ENCODE measurements around the gene ADAMTS1. TPM values are rescaled to one million over a fixed set of nuclear protein-coding genes. Genes with fewer than 3 reads are reported as not detected.

ADAMTS1 gene
- total RNA-seq, 6 experiments from 2014 or later, result 2.7 to 38.1 (median 9.6) TPM

GRCh38 chr21:26819740-26820324, 25.4 kb downstream of the ADAMTS1 start:
- no peaks in the 10 kb centered on the region for H3K36me3 ChIP-seq
- H3K4me3 ChIP-seq, result no peak overlapping the region
- ATAC-seq (no peak), DNase-seq (no peak)
- TF ChIP-seq CTCF (IDR thresholded peaks at IDR 0.05), result no peak
- no peak for TF ChIP-seq POLR2A (IDR thresholded peaks at IDR 0.05)
- H3K9me3 ChIP-seq, result no peaks in the 10 kb centered on the region
- intact Hi-C loops (cut with DNase I), result no loop called here
- 46% methylated on average over 3 of the region's 3 CpGs for WGBS (ENCODE audit: insufficient coverage, low coverage, low lambda C conversion rate, missing lambda C conversion rate)
- no peaks in the 10 kb centered on the region for H3K4me1 ChIP-seq
- no peaks in the 10 kb centered on the region for H3K27me3 ChIP-seq
- no peak overlapping the region for H3K27ac ChIP-seq

- no peaks in the 10 kb centered on the region for H3K4me1 ChIP-seq
- DNase-seq (no peak), ATAC-seq (no peak)
- no peak overlapping the region for H3K27ac ChIP-seq
- TF ChIP-seq POLR2A (IDR thresholded peaks at IDR 0.05), result no peak
- TF ChIP-seq CTCF (IDR thresholded peaks at IDR 0.05), result no peak
- H3K9me3 ChIP-seq, result no peaks in the 10 kb centered on the region
- no peaks in the 10 kb centered on the region for H3K27me3 ChIP-seq
- WGBS (ENCODE audit: insufficient coverage, low coverage, low lambda C conversion rate, missing lambda C conversion rate), result 88% methylated on average over 2 of the region's 2 CpGs
- H3K36me3 ChIP-seq, result no peaks in the 10 kb centered on the region
- no peak overlapping the region for H3K4me3 ChIP-seq
- intact Hi-C loops (cut with DNase I), result no loop called here
Measured at GRCh38 chr21:26818906-26819305, 26.3 kb downstream of the ADAMTS1 start.

- no peaks in the 10 kb centered on the region for H3K4me1 ChIP-seq
- ATAC-seq (no peak), DNase-seq (no peak)
- no peak overlapping the region for H3K4me3 ChIP-seq
- TF ChIP-seq CTCF (IDR thresholded peaks at IDR 0.05) (no peak), POLR2A (IDR thresholded peaks at IDR 0.05) (no peak)
- intact Hi-C loops (cut with DNase I), result no loop called here
- H3K27ac ChIP-seq, result no peak overlapping the region
- no peaks in the 10 kb centered on the region for H3K36me3 ChIP-seq
- no peaks in the 10 kb centered on the region for H3K9me3 ChIP-seq
- no peaks in the 10 kb centered on the region for H3K27me3 ChIP-seq
Measured at GRCh38 chr21:26815197-26815596, 30.0 kb downstream of the ADAMTS1 start.

GRCh38 chr21:26814386-26814785, 30.8 kb downstream of the ADAMTS1 start:
- Histone ChIP-seq H3K27me3 (no peaks in the 10 kb centered on the region), H3K4me3 (no peak overlapping the region), H3K4me1 (no peaks in the 10 kb centered on the region), H3K36me3 (no peaks in the 10 kb centered on the region), H3K27ac (no peak overlapping the region), H3K9me3 (no peaks in the 10 kb centered on the region)
- no peak for TF ChIP-seq CTCF (IDR thresholded peaks at IDR 0.05)
- TF ChIP-seq POLR2A (IDR thresholded peaks at IDR 0.05), result no peak
- no peak for ATAC-seq
- intact Hi-C loops (cut with DNase I), result no loop called here
- WGBS (ENCODE audit: insufficient coverage, low coverage, low lambda C conversion rate, missing lambda C conversion rate), result 22% methylated on average over 1 of the region's 1 CpG
- DNase-seq, result no peak

Measured in right lobe of liver (tissue), 6 donors.